Natural killer cell (primary cell): ENCODE measurements around the gene NUP214. TPM values are rescaled to one million over a fixed set of nuclear protein-coding genes. Genes with fewer than 3 reads are reported as not detected.

Source experiments
- ATAC-seq, 3 donors: fragments of 150-1000 bp in 2 of 3; fragments of 200-7000 bp in 1 of 3; cut with Tn5 transposase; 1 replicate in 1 of 3; 2 replicates in 2 of 3; pipeline ENCODE4 v1.10.0; 2021; ENCODE audit warnings: mild to moderate bottlenecking in 2 of 3, moderate library complexity in 2 of 3
- DNase-seq, 2 donors: peaks; one replicate each; pipeline versions ENCODE4 v3.0.0 to v3.0.0-alpha.2; 2013 to 2021; ENCODE audit warnings: mixed read lengths in 1 of 2
- H3K27ac ChIP-seq: one replicate; pipeline ENCODE4 v1.5.1; 2013; ENCODE audit warnings: mild to moderate bottlenecking, low read length
- H3K27me3 ChIP-seq: one replicate; pipeline ENCODE4 v1.6.1; 2013; ENCODE audit warnings: low read length; ENCODE audit not compliant: control insufficient read depth, insufficient read depth
- H3K36me3 ChIP-seq: one replicate; pipeline ENCODE4 v1.6.1; 2013; ENCODE audit warnings: low read length; ENCODE audit not compliant: control insufficient read depth, insufficient read depth
- H3K4me1 ChIP-seq: one replicate; pipeline ENCODE4 v1.6.1; 2013; ENCODE audit warnings: low read length; ENCODE audit not compliant: control insufficient read depth, insufficient read depth
- H3K4me3 ChIP-seq: one replicate; pipeline ENCODE4 v1.5.1; 2013; ENCODE audit warnings: low read length
- H3K9me3 ChIP-seq: one replicate; pipeline ENCODE4 v1.6.1; 2013; ENCODE audit warnings: low read length; ENCODE audit not compliant: control insufficient read depth, insufficient read depth
- H3K27ac Mint-ChIP-seq, 2 donors: one replicate each; pipeline ENCODE4 v1.8.0; 2022; ENCODE audit warnings: mild to moderate bottlenecking in 2 of 2, mixed read lengths in 2 of 2, moderate library complexity in 1 of 2
- H3K27me3 Mint-ChIP-seq, 2 donors: one replicate each; pipeline ENCODE4 v1.8.0; 2022; ENCODE audit warnings: low read depth in 2 of 2, mixed read lengths in 2 of 2
- H3K36me3 Mint-ChIP-seq: one replicate; pipeline ENCODE4 v1.8.0; 2022; ENCODE audit warnings: mixed read lengths
- H3K4me1 Mint-ChIP-seq, 2 donors: one replicate each; pipeline ENCODE4 v1.8.0; 2022; ENCODE audit warnings: mixed read lengths in 2 of 2
- H3K4me3 Mint-ChIP-seq: one replicate; pipeline ENCODE4 v1.8.0; 2022; ENCODE audit warnings: mild to moderate bottlenecking, moderate library complexity, mixed read lengths
- H3K9me3 Mint-ChIP-seq, 2 donors: one replicate each; pipeline ENCODE4 v1.8.0; 2022; ENCODE audit warnings: mixed read lengths in 2 of 2
- CTCF ChIP-seq: fragments of 200-600 bp; IDR thresholded peaks from one replicate; pipeline ENCODE4 v1.8.0; 2022; ENCODE audit warnings: antibody characterized with exemption
- WGBS: methylation state at CpG from one replicate; pipeline ENCODE4 v1.1.7; 2013; ENCODE audit warnings: missing lambda C conversion rate; ENCODE audit not compliant: insufficient coverage; 5-methylcytosine and 5-hydroxymethylcytosine counted together
- intact Hi-C: fragments of 100-400 bp; cut with micrococcal nuclease; formaldehyde crosslinking; loops from one replicate; pipeline ENCODE4 v1.14.2; 2022
- total RNA-seq, 4 donors: library from RNA; stranded (reverse); fragments of 120-200 nt in 1 of 4; gene quantifications; one replicate each; pipeline versions ENCODE4 v1.2.3 to v1.2.4, GENCODE V29; 2013 to 2022

The NUP214 gene
- total RNA-seq, 3 donors from 2014 or later (not counting 1 experiment from before 2014, with no cell fraction given) = 125 to 133 (median 132) TPM

- ATAC-seq = no peak
- Mint-ChIP-seq H3K27me3 (peaks cover 0 to 3% of the 10 kb centered on the region in 2 donors), H3K36me3 (peaks cover 11% of the 10 kb centered on the region), H3K9me3 (no peaks in the 10 kb centered on the region), H3K4me1 (peaks cover 17% of the 10 kb centered on the region in 2 donors), H3K4me3 (peak overlapping the region; percentile 99), H3K27ac (peak overlapping the region; percentile 95 to 97)
- Histone ChIP-seq H3K36me3 (peaks cover 34% of the 10 kb centered on the region), H3K27me3 (no peaks in the 10 kb centered on the region), H3K9me3 (no peaks in the 10 kb centered on the region), H3K27ac (peak overlapping the region; percentile 82), H3K4me1 (peaks cover 19% of the 10 kb centered on the region), H3K4me3 (peak overlapping the region; percentile 71)
- TF ChIP-seq CTCF = no peak
- intact Hi-C loops = no loop called here
- 3% methylated on average over 11 of the region's 11 CpGs for WGBS
- no peak for DNase-seq
These were observed 657 bp downstream of the NUP214 start for GRCh38 chr9:131126059-131126426.

- no peaks in the 10 kb centered on the region for H3K27me3 ChIP-seq
- no peak overlapping the region for H3K27ac Mint-ChIP-seq
- H3K36me3 Mint-ChIP-seq = peaks cover 19% of the 10 kb centered on the region
- no peak overlapping the region for H3K4me3 ChIP-seq
- peaks cover 19% of the 10 kb centered on the region for H3K4me1 ChIP-seq
- no peaks in the 10 kb centered on the region for H3K9me3 ChIP-seq
- no peak for TF ChIP-seq CTCF
- intact Hi-C loops = no loop called here
- H3K27me3 Mint-ChIP-seq = no peaks in the 10 kb centered on the region
- WGBS = 90% methylated on average over 3 of the region's 3 CpGs
- peaks cover 17% of the 10 kb centered on the region in 2 donors for H3K4me1 Mint-ChIP-seq
- DNase-seq (no peak), ATAC-seq (no peak)
- H3K36me3 ChIP-seq = peaks cover 62% of the 10 kb centered on the region
- no peaks in the 10 kb centered on the region for H3K9me3 Mint-ChIP-seq
- H3K4me3 Mint-ChIP-seq = no peak overlapping the region
- no peak overlapping the region for H3K27ac ChIP-seq
These were observed 3.8 kb downstream of the NUP214 start for GRCh38 chr9:131129183-131129582.

- WGBS = 100% methylated on average over 2 of the region's 2 CpGs
- no peak for TF ChIP-seq CTCF
- Histone ChIP-seq H3K36me3 (peaks cover 87% of the 10 kb centered on the region), H3K4me3 (no peak overlapping the region), H3K27ac (no peak overlapping the region), H3K4me1 (no peaks in the 10 kb centered on the region), H3K27me3 (no peaks in the 10 kb centered on the region), H3K9me3 (no peaks in the 10 kb centered on the region)
- Mint-ChIP-seq H3K36me3 (peaks cover 46% of the 10 kb centered on the region), H3K9me3 (no peaks in the 10 kb centered on the region), H3K27me3 (no peaks in the 10 kb centered on the region), H3K27ac (no peak overlapping the region), H3K4me1 (no peaks in the 10 kb centered on the region), H3K4me3 (no peak overlapping the region)
- ATAC-seq = no peak
- intact Hi-C loops = no loop called here
- no peak for DNase-seq
These were observed 13.3 kb downstream of the NUP214 start for GRCh38 chr9:131138676-131139075.

- Mint-ChIP-seq H3K36me3 (peaks cover 61% of the 10 kb centered on the region), H3K4me3 (no peak overlapping the region)
These were observed 14.7 kb downstream of the NUP214 start for GRCh38 chr9:131140112-131140511.

More at GRCh38 chr9:131140112-131140511, 14.7 kb downstream of the NUP214 start:
- Histone ChIP-seq H3K36me3 (peaks cover 86% of the 10 kb centered on the region), H3K4me1 (no peaks in the 10 kb centered on the region), H3K9me3 (no peaks in the 10 kb centered on the region), H3K27me3 (no peaks in the 10 kb centered on the region), H3K4me3 (no peak overlapping the region), H3K27ac (no peak overlapping the region)
- ATAC-seq = no peak
- no peak overlapping the region for H3K27ac Mint-ChIP-seq
- DNase-seq = no peak
- H3K4me1 Mint-ChIP-seq = no peaks in the 10 kb centered on the region
- no peaks in the 10 kb centered on the region for H3K9me3 Mint-ChIP-seq
- TF ChIP-seq CTCF = no peak
- intact Hi-C loops = no loop called here
- WGBS = 93% methylated on average over 4 of the region's 4 CpGs
- no peaks in the 10 kb centered on the region for H3K27me3 Mint-ChIP-seq
